Mesendoderm (in vitro differentiated cells): ENCODE data around the gene APOL6. TPM values are rescaled to one million over a fixed set of nuclear protein-coding genes. Genes with fewer than 3 reads are reported as not detected.

Experiments used
- DNase-seq: peaks from one replicate; pipeline ENCODE4 v3.0.0; 2013
- H2AK5ac ChIP-seq: 2 replicates; pipeline ENCODE4 v1.6.1; 2013; ENCODE audit warnings: low read length, inconsistent platforms
- H2BK120ac ChIP-seq: 2 replicates; pipeline ENCODE4 v1.6.1; 2013; ENCODE audit warnings: low read depth, mild to moderate bottlenecking, low read length, moderate library complexity, mixed read lengths
- H2BK15ac ChIP-seq: replicated peaks from 2 replicates; pipeline ENCODE4 v1.6.1; 2013; ENCODE audit warnings: low read depth, mild to moderate bottlenecking, moderate library complexity
- H2BK5ac ChIP-seq: 2 replicates; pipeline ENCODE4 v1.6.1; 2013; ENCODE audit warnings: low read length, inconsistent platforms
- H3K18ac ChIP-seq: 2 replicates; pipeline ENCODE4 v1.6.1; 2013; ENCODE audit warnings: mild to moderate bottlenecking, low read length, mixed read lengths
- H3K23ac ChIP-seq: one replicate; pipeline ENCODE4 v1.6.1; 2013; ENCODE audit warnings: low read length
- H3K27ac ChIP-seq: 2 replicates; pipeline ENCODE4 v1.5.1; 2013; ENCODE audit warnings: low read depth, mild to moderate bottlenecking, inconsistent platforms, low read length, moderate library complexity
- H3K27me3 ChIP-seq: 2 replicates; pipeline ENCODE4 v1.6.1; 2013; ENCODE audit warnings: low read length, control low read depth, mild to moderate bottlenecking, inconsistent platforms; ENCODE audit not compliant: insufficient read depth, poor library complexity
- H3K36me3 ChIP-seq: 2 replicates; pipeline ENCODE4 v1.6.1; 2013; ENCODE audit warnings: low read length, inconsistent platforms; ENCODE audit not compliant: control insufficient read depth, insufficient read depth
- H3K4ac ChIP-seq: one replicate; pipeline ENCODE4 v1.6.1; 2013; ENCODE audit warnings: low read depth, mild to moderate bottlenecking, low read length, moderate library complexity
- H3K4me1 ChIP-seq: 2 replicates; pipeline ENCODE4 v1.6.1; 2013; ENCODE audit warnings: low read depth, low read length, inconsistent platforms; ENCODE audit not compliant: control insufficient read depth
- H3K4me2 ChIP-seq: 2 replicates; pipeline ENCODE4 v1.6.1; 2013; ENCODE audit warnings: low read length
- H3K4me3 ChIP-seq: 2 replicates; pipeline ENCODE4 v1.5.1; 2013; ENCODE audit warnings: mild to moderate bottlenecking, low read length
- H3K56ac ChIP-seq: one replicate; pipeline ENCODE4 v1.6.1; 2013; ENCODE audit warnings: low read length
- H3K79me1 ChIP-seq: 2 replicates; pipeline ENCODE4 v1.6.1; 2013; ENCODE audit warnings: low read length, inconsistent platforms
- H3K79me2 ChIP-seq: 2 replicates; pipeline ENCODE4 v1.6.1; 2013; ENCODE audit warnings: mild to moderate bottlenecking, low read length; ENCODE audit not compliant: control insufficient read depth, insufficient read depth
- H3K9ac ChIP-seq: 2 replicates; pipeline ENCODE4 v1.6.1; 2013; ENCODE audit warnings: low read length, inconsistent platforms
- H4K5ac ChIP-seq: one replicate; pipeline ENCODE4 v1.6.1; 2013; ENCODE audit warnings: low read length
- H4K8ac ChIP-seq: one replicate; pipeline ENCODE4 v1.6.1; 2013; ENCODE audit warnings: low read depth, mild to moderate bottlenecking, control low read depth, low read length, moderate library complexity
- WGBS: extraction: QIAGEN DNeasy Blood & Tissue Kit; methylation state at CpG from one replicate; pipeline ENCODE4 v1.1.7; 2013; ENCODE audit warnings: low lambda C conversion rate, missing lambda C conversion rate; ENCODE audit not compliant: insufficient coverage; ENCODE audit errors: extremely low coverage; 5-methylcytosine and 5-hydroxymethylcytosine counted together
- polyA plus RNA-seq, 2 experiments: library from polyadenylated mRNA; stranded (reverse); fragments of 200-250 nt; gene quantifications; one replicate each; pipeline ENCODE4 v1.2.3, GENCODE V29; 2013

The APOL6 gene, protein sequence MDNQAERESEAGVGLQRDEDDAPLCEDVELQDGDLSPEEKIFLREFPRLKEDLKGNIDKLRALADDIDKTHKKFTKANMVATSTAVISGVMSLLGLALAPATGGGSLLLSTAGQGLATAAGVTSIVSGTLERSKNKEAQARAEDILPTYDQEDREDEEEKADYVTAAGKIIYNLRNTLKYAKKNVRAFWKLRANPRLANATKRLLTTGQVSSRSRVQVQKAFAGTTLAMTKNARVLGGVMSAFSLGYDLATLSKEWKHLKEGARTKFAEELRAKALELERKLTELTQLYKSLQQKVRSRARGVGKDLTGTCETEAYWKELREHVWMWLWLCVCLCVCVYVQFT
- 0.11 TPM for polyA plus RNA-seq (2013, experiment 1 of 2)
- polyA plus RNA-seq (2013, experiment 2 of 2) = 0.11 TPM

- Histone ChIP-seq H2AK5ac (no peak within 1 kb of the TSS), H3K9ac (no peak within 1 kb of the TSS), H3K4ac (peak within 1 kb of the TSS; percentile 39), H3K4me1 (no peaks in the 10 kb centered on the region), H2BK120ac (no peak within 1 kb of the TSS), H3K23ac (no peak within 1 kb of the TSS), H3K27me3 (no peaks in the 10 kb centered on the region), H3K27ac (no peak within 1 kb of the TSS), H4K5ac (no peak within 1 kb of the TSS), H2BK5ac (no peak within 1 kb of the TSS), H3K56ac (peak within 1 kb of the TSS; percentile 46), H3K4me3 (no peak within 1 kb of the TSS), H4K8ac (no peak within 1 kb of the TSS), H3K4me2 (no peak within 1 kb of the TSS), H3K79me2 (no peaks in the 10 kb centered on the region), H3K36me3 (no peaks in the 10 kb centered on the region), H2BK15ac (no peak within 1 kb of the TSS), H3K79me1 (no peaks in the 10 kb centered on the region), H3K18ac (peak within 1 kb of the TSS; percentile 7)
- WGBS = no CpG with 5 or more reads among the region's 18 CpGs
- no peak for DNase-seq
Measured at GRCh38 chr22:35648066-35649025, at the start of gene APOL6. Gene APOL6, plus strand, starts transcription at chr22:35648446. Its CDS starts 7,980 bp downstream, at chr22:35656426.

- Histone ChIP-seq H3K4me3 (no peak overlapping the region), H3K27me3 (no peaks in the 10 kb centered on the region), H3K27ac (no peak overlapping the region), H3K9ac (no peak overlapping the region), H3K56ac (no peak overlapping the region), H2AK5ac (no peak overlapping the region), H2BK15ac (no peak overlapping the region), H3K4me1 (no peaks in the 10 kb centered on the region), H3K4me2 (no peak overlapping the region), H3K79me2 (no peaks in the 10 kb centered on the region), H3K4ac (no peak overlapping the region), H2BK5ac (no peak overlapping the region), H3K18ac (no peak overlapping the region), H3K36me3 (no peaks in the 10 kb centered on the region), H2BK120ac (no peak overlapping the region), H4K5ac (no peak overlapping the region), H3K79me1 (no peaks in the 10 kb centered on the region), H4K8ac (no peak overlapping the region), H3K23ac (no peak overlapping the region)
- no peak for DNase-seq
- no CpG with 5 or more reads among the region's 4 CpGs for WGBS
Measured at GRCh38 chr22:35599364-35599763, 48.9 kb upstream of the APOL6 start.

GRCh38 chr22:35600476-35600875 is 47.8 kb upstream of the APOL6 start:
- no peaks in the 10 kb centered on the region for H3K79me1 ChIP-seq
- H2BK5ac ChIP-seq = no peak overlapping the region
- no peak overlapping the region for H3K4me3 ChIP-seq
- H3K4me2 ChIP-seq = no peak overlapping the region
- H3K4me1 ChIP-seq = no peaks in the 10 kb centered on the region
- no peak overlapping the region for H3K18ac ChIP-seq
- no peak overlapping the region for H4K5ac ChIP-seq
- H3K56ac ChIP-seq = no peak overlapping the region
- no peak overlapping the region for H2AK5ac ChIP-seq
- WGBS = no CpG with 5 or more reads among the region's 12 CpGs
- no peak overlapping the region for H4K8ac ChIP-seq
- H3K9ac ChIP-seq = no peak overlapping the region
- no peaks in the 10 kb centered on the region for H3K36me3 ChIP-seq
- H3K27ac ChIP-seq = no peak overlapping the region
- H2BK120ac ChIP-seq = no peak overlapping the region
- no peak overlapping the region for H3K23ac ChIP-seq
- no peak overlapping the region for H3K4ac ChIP-seq
- H3K27me3 ChIP-seq = no peaks in the 10 kb centered on the region
- no peak for DNase-seq
- H3K79me2 ChIP-seq = no peaks in the 10 kb centered on the region
- no peak overlapping the region for H2BK15ac ChIP-seq

GRCh38 chr22:35601013-35601580 is 47.1 kb upstream of the APOL6 start:
- WGBS = 100% methylated on average over 1 of the region's 5 CpGs
- H3K27me3 ChIP-seq = no peaks in the 10 kb centered on the region

DNA sequence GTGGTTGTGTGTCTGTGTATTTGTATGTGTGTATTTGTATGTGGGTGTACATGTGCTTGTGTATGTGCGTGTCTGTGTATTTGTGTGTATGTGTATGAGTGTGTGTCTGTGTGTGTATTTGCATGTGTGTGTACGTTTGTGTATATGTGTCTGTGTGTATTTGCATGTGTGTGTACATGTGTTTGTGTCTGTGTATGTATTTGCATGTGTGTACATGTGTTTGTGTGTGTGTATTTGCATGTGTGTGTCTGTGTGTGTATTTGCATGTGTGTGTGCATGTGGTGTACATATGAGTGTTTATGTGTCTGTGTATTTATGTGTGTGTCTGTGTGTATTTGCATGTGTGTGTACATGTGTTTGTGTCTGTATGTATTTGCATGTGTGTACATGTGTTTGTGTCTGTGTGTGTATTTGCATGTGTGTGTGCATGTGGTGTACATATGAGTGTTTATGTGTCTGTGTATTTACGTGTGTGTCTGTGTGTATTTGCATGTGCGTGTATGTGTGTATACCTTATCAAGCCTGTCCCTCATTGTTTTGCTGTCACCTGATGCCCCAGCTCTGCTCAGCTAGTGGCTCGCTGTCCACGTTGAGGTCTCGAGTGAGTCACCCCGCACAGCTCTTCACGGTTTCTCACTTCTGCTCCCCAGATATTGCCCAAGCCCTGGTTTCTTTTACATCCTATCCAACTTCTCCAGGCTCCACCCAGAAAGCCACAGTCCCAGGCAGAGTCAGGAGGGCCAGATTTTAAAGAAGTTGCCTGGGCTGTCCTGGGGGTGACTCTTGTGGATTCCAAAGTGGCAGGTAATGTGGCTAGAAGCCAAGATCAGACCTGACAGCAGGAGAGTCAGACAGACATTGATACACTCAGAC is 46.3 kb upstream of the APOL6 start:
- Histone ChIP-seq H3K9ac (no peak overlapping the region), H3K79me1 (no peaks in the 10 kb centered on the region), H2BK120ac (no peak overlapping the region), H3K36me3 (no peaks in the 10 kb centered on the region), H4K8ac (no peak overlapping the region), H3K4ac (no peak overlapping the region), H3K4me3 (no peak overlapping the region), H3K18ac (no peak overlapping the region), H3K4me1 (no peaks in the 10 kb centered on the region), H2BK15ac (no peak overlapping the region), H2AK5ac (no peak overlapping the region), H3K4me2 (no peak overlapping the region), H2BK5ac (no peak overlapping the region), H4K5ac (no peak overlapping the region), H3K79me2 (no peaks in the 10 kb centered on the region), H3K27ac (no peak overlapping the region), H3K27me3 (no peaks in the 10 kb centered on the region), H3K56ac (no peak overlapping the region), H3K23ac (no peak overlapping the region)
- no peak for DNase-seq
- no CpG with 5 or more reads among the region's 9 CpGs for WGBS

More at GRCh38 chr22:35601013-35601580, 47.1 kb upstream of the APOL6 start:
- H3K4me2 ChIP-seq = no peak overlapping the region
- no peak overlapping the region for H3K4me3 ChIP-seq
- no peak overlapping the region for H4K5ac ChIP-seq
- no peak for DNase-seq
- H3K36me3 ChIP-seq = no peaks in the 10 kb centered on the region
- no peak overlapping the region for H3K56ac ChIP-seq
- H2BK15ac ChIP-seq = no peak overlapping the region
- no peak overlapping the region for H4K8ac ChIP-seq
- no peak overlapping the region for H3K9ac ChIP-seq
- no peak overlapping the region for H2BK5ac ChIP-seq
- H3K27ac ChIP-seq = no peak overlapping the region
- no peak overlapping the region for H3K23ac ChIP-seq
- no peak overlapping the region for H3K4ac ChIP-seq
- H2BK120ac ChIP-seq = no peak overlapping the region
- H3K4me1 ChIP-seq = no peaks in the 10 kb centered on the region
- no peaks in the 10 kb centered on the region for H3K79me2 ChIP-seq
- no peak overlapping the region for H3K18ac ChIP-seq
- no peaks in the 10 kb centered on the region for H3K79me1 ChIP-seq
- no peak overlapping the region for H2AK5ac ChIP-seq
